Ovary (tissue), 9 donors: ENCODE measurements around the gene MGAT4D. TPM values are rescaled to one million over a fixed set of nuclear protein-coding genes. Genes with fewer than 3 reads are reported as not detected.

Source experiments
- DNase-seq, 5 donors: peaks; one replicate each; pipeline ENCODE4 v3.0.0-alpha.2; 2019 to 2020
- H3K27ac ChIP-seq, 2 donors: fragments of 200-600 bp; one replicate each; pipeline versions ENCODE4 v1.5.1 to v1.8.0; 2019 to 2022
- H3K27me3 ChIP-seq: fragments of 200-600 bp; one replicate; pipeline ENCODE4 v1.8.0; 2022
- H3K36me3 ChIP-seq: fragments of 200-600 bp; sonication (generic); one replicate; pipeline ENCODE4 v1.5.1; 2019
- H3K4me1 ChIP-seq: one replicate; pipeline ENCODE4 v1.8.1; 2013; ENCODE audit warnings: mild to moderate bottlenecking, moderate library complexity; ENCODE audit not compliant: insufficient read depth
- H3K4me3 ChIP-seq: fragments of 200-600 bp; sonication (generic); one replicate; pipeline ENCODE4 v1.5.1; 2017
- H3K9me3 ChIP-seq, 2 donors: fragments of 200-600 bp in 1 of 2; sonication (generic) in 1 of 2; one replicate each; pipeline versions ENCODE4 v1.5.1 to v1.8.1; 2013 to 2019; ENCODE audit warnings: mild to moderate bottlenecking in 1 of 2, moderate library complexity in 1 of 2
- EP300 ChIP-seq: sonication (generic); formaldehyde crosslinking; IDR thresholded peaks from one replicate; pipeline ENCODE4 v1.6.1; 2017; ENCODE audit warnings: antibody characterized with exemption
- POLR2A ChIP-seq: fragments of 450-650 bp; IDR thresholded peaks from one replicate; pipeline ENCODE4 v1.6.1; 2017; ENCODE audit warnings: antibody characterized with exemption, mild to moderate bottlenecking, moderate library complexity
- WGBS, 3 donors: extraction: QIAGEN DNeasy Blood & Tissue Kit in 1 of 3; methylation state at CpG; one replicate each; pipeline versions ENCODE4 v1.1.5 to v1.1.7; 2013 to 2017; 5-methylcytosine and 5-hydroxymethylcytosine counted together
- intact Hi-C, 4 donors: fragments of 100-400 bp; cut with DNase I; formaldehyde crosslinking; loops; one replicate each; pipeline versions ENCODE4 v1.11.0 to v1.15.1; 2022 to 2023
- polyA plus RNA-seq, 2 donors: library from polyadenylated mRNA; stranded (reverse); fragments of 200-250 nt in 1 of 2; fragments of 350-450 nt in 1 of 2; fragmentation: Illumina TruSeq in 1 of 2; extraction: RNeasy Lipid Tissue Mini Kit (QIAGEN cat#74804) in 1 of 2; gene quantifications; one replicate each; pipeline ENCODE4 v1.2.3, GENCODE V29; 2013 to 2014
- total RNA-seq, 7 donors: library from RNA; depleted of rRNA in 2 of 7; stranded (reverse); fragments of >200 nt in 2 of 7; fragmentation: NEBNext Ultra II Directional in 3 of 7; extraction: Animal tissue kit (Norgen Biotek cat#: 25700) in 3 of 7; gene quantifications; one replicate each; pipeline versions ENCODE4 v1.1.0 to v1.2.4, GENCODE V29; 2016 to 2023
- TF ChIP-seq, protein P1 (sequence below), 3 donors: fragments of 450-650 bp in 2 of 3; fragments of 200-600 bp in 1 of 3; IDR thresholded peaks; one replicate each; pipeline versions ENCODE4 v1.5.1 to v1.8.0; 2016 to 2022; ENCODE audit warnings: antibody characterized with exemption in 3 of 3, mild to moderate bottlenecking in 1 of 3
- donor health status: DM: no; HTN: no; CAD: no; lungs with moderate emphysema.
- donor health status: DM: no; HTN: no; CAD: no.
- donor health status: Bipolar disorder and iron deficiency.
- donor health status: DM: yes; HTN: yes; CAD: no.
- donor health status: DM: no; HTN: no; CAD: no.
- donor health status: DM: yes; HTN: yes; CAD: no.

Gene MGAT4D
- total and polyA plus RNA-seq, 9 donors, result not detected

DNA sequence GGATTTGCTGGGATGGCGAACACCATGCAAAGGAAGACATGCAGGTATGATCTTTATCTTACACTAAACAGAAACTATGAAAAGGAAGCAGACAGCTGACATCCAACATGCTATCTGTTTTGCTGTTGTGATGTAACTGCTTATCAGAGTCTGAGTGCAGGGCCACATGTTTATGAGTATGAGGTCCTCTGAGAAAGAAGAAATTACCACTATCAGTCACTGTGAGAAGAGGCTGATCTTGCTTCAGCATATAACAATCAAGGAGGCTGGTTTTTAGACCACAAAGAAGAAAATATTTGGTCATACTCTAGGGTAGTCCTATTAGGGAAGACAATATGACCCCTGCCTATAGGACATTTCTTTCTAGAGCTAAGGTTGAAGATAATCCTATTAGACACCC, 89.1 kb downstream of the MGAT4D start:
- WGBS, 3 donors, result 91 to 94% (median 92%) methylated on average over 1 of the region's 1 CpG
- no peak for DNase-seq
- H3K4me1 ChIP-seq, result no peaks in the 10 kb centered on the region
- no peaks in the 10 kb centered on the region for H3K9me3 ChIP-seq
- no peak overlapping the region for H3K4me3 ChIP-seq
- no peak overlapping the region for H3K27ac ChIP-seq
- no peaks in the 10 kb centered on the region for H3K36me3 ChIP-seq
- TF ChIP-seq EP300 (no peak), POLR2A (no peak)
- TF ChIP-seq, protein P1, sequence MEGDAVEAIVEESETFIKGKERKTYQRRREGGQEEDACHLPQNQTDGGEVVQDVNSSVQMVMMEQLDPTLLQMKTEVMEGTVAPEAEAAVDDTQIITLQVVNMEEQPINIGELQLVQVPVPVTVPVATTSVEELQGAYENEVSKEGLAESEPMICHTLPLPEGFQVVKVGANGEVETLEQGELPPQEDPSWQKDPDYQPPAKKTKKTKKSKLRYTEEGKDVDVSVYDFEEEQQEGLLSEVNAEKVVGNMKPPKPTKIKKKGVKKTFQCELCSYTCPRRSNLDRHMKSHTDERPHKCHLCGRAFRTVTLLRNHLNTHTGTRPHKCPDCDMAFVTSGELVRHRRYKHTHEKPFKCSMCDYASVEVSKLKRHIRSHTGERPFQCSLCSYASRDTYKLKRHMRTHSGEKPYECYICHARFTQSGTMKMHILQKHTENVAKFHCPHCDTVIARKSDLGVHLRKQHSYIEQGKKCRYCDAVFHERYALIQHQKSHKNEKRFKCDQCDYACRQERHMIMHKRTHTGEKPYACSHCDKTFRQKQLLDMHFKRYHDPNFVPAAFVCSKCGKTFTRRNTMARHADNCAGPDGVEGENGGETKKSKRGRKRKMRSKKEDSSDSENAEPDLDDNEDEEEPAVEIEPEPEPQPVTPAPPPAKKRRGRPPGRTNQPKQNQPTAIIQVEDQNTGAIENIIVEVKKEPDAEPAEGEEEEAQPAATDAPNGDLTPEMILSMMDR (IDR thresholded peaks at IDR 0.05), result no peak
- intact Hi-C loops, result no loop called here
- H3K27me3 ChIP-seq, result no peaks in the 10 kb centered on the region

DNA sequence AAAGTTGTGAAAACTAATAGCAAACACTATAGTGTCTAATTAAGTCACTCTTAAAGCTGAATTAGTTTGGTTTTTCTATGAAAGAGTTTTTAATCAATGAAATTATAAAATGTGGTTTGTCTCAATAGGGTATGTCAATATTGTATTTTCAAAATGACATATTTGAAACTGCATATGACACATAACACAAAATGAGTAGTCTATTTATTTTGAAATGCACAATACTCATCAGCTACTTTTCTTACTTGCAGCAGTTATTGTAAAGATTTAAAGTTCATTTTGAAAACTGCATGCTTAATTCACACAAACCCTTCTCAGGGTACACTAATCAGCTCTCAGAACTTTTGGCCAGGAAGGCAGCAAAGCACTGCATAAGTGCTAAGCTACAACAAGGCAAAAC, 91.8 kb downstream of the MGAT4D start:
- intact Hi-C loops, result no loop called here
- Histone ChIP-seq H3K36me3 (no peaks in the 10 kb centered on the region), H3K27me3 (no peaks in the 10 kb centered on the region), H3K4me3 (no peak overlapping the region), H3K4me1 (no peaks in the 10 kb centered on the region), H3K27ac (no peak overlapping the region), H3K9me3 (no peaks in the 10 kb centered on the region)
- no peak for DNase-seq
- TF ChIP-seq POLR2A, result no peak
- TF ChIP-seq EP300, result no peak
- TF ChIP-seq, protein P1 (IDR thresholded peaks at IDR 0.05), result no peak

DNA sequence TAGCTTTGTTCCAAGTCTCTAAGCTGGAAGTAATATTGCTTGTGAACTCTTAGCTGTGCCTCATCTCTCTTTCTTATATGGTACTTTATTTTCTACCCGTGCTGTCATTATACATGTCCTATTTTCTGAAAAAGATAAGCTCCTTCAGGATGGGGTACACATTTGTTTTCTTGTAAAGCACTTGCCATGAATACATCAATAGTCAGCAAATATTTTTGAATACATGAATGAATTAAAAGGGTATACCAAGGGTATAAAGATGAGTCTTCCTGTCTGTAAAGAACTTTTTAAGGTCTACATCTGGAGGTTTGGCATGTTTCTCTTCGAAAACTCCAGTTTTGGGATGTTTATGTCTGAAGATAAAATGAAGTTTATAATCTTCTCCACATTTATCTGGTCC, 98.0 kb downstream of the MGAT4D start:
- Histone ChIP-seq H3K36me3 (no peaks in the 10 kb centered on the region), H3K27ac (no peak overlapping the region), H3K9me3 (no peaks in the 10 kb centered on the region), H3K4me3 (no peak overlapping the region), H3K4me1 (no peaks in the 10 kb centered on the region), H3K27me3 (no peaks in the 10 kb centered on the region)
- intact Hi-C loops, result no loop called here
- 36 to 40% (median 39%) methylated on average over 2 of the region's 2 CpGs for WGBS, 3 donors
- DNase-seq, result no peak
- TF ChIP-seq EP300 (no peak), POLR2A (no peak)
- TF ChIP-seq, protein P1 (IDR thresholded peaks at IDR 0.05), result no peak

DNA sequence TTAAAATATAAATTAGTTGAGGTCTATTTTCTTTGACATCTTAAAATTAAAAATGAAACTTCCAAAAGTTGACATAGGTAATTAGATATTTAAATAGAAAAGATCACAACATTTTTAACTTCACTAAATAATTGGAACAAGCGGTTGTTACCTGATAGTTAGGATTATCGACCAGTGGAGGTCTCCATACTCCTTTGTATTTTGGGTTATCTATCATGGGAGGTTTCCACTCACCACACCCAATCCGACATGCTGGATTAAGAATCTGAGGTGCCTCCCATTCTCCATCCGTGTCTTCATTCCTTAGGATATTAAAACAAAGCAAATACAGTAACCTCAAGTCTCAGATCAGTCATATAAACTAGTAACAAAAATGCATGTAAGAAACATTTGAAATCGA, 102.4 kb downstream of the MGAT4D start:
- 60 to 69% (median 69%) methylated on average over 5 of the region's 5 CpGs for WGBS, 3 donors
- Histone ChIP-seq H3K4me1 (no peaks in the 10 kb centered on the region), H3K27ac (no peak overlapping the region), H3K4me3 (no peak overlapping the region), H3K27me3 (no peaks in the 10 kb centered on the region), H3K36me3 (no peaks in the 10 kb centered on the region), H3K9me3 (no peaks in the 10 kb centered on the region)
- intact Hi-C loops, result no loop called here
- DNase-seq, result no peak
- TF ChIP-seq, protein P1 (IDR thresholded peaks at IDR 0.05), result no peak
- no peak for TF ChIP-seq POLR2A

Other genes starting within 250 kb of the MGAT4D start
- gene SCOC, start 124.6 kb downstream of the MGAT4D start, total RNA-seq, result 10 to 100 TPM; 32.4 to 48.0 (median 43.4) TPM
- 10 to 100 TPM; 37.1 to 47.8 TPM for gene SCOC, start 124.6 kb downstream of the MGAT4D start, polyA plus RNA-seq
- gene CLGN, start 70.6 kb downstream of the MGAT4D start, total RNA-seq, result 1 to 10 TPM in 2 of 7 donors, under 1 TPM in 5; 0.12 to 6.4 (median 0.82) TPM
- gene CLGN, start 70.6 kb downstream of the MGAT4D start, polyA plus RNA-seq, result 1 to 10 TPM in 1 of 2 donors, under 1 TPM in 1; 0.27 to 3.1 TPM
- 10 to 100 TPM; 13.6 to 22.3 (median 15.9) TPM for gene ELMOD2, start 25.9 kb upstream of the MGAT4D start, total RNA-seq
- gene ELMOD2, start 25.9 kb upstream of the MGAT4D start, polyA plus RNA-seq, result 10 to 100 TPM in 1 of 2 donors, 1 to 10 TPM in 1; 5.5 to 12.2 TPM
- under 1 TPM in 2 of 7 donors, not detected in 5; 0.18 to 0.46 TPM for gene UCP1, start 70.7 kb upstream of the MGAT4D start, total RNA-seq
- not detected for gene UCP1, start 70.7 kb upstream of the MGAT4D start, polyA plus RNA-seq